Camera-type eye (tissue), 1 donor: ENCODE results near the gene KLHL21. TPM values are rescaled to one million over a fixed set of nuclear protein-coding genes. Genes with fewer than 3 reads are reported as not detected.

Source experiments
- total RNA-seq: library from RNA; depleted of rRNA; stranded (reverse); fragments of >200 nt; gene quantifications from one replicate; pipeline ENCODE4 v1.2.3, GENCODE V29; 2014

Gene KLHL21, protein sequence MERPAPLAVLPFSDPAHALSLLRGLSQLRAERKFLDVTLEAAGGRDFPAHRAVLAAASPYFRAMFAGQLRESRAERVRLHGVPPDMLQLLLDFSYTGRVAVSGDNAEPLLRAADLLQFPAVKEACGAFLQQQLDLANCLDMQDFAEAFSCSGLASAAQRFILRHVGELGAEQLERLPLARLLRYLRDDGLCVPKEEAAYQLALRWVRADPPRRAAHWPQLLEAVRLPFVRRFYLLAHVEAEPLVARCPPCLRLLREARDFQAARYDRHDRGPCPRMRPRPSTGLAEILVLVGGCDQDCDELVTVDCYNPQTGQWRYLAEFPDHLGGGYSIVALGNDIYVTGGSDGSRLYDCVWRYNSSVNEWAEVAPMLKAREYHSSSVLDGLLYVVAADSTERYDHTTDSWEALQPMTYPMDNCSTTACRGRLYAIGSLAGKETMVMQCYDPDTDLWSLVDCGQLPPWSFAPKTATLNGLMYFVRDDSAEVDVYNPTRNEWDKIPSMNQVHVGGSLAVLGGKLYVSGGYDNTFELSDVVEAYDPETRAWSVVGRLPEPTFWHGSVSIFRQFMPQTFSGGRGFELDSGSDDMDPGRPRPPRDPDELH
- total RNA-seq, result 25.3 TPM

DNA sequence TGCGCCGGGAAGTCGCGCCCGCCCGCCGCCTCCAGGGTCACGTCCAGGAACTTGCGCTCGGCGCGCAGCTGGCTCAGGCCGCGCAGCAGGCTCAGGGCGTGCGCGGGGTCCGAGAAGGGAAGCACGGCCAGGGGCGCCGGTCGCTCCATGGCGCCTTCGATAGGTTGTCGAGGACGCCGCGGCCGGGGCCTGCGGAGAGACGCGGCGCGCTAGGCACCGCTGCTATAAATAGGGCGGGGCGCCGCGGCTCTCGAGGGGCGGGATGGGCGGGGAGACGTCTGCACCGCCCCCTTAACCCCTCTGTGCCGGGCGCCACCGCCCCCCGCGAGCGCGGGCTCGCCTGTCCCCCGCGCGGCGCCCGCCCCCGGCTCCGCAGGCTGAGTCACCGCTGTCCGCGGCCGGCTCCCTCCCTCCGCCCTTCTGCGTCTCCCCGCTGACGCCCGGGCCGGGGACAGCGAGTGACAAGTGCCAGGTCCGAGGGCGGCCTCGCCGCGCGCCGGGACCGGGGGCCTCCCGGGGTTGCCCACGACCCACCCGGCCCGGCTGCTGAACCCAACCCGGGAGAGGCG, at the start of gene KLHL21:
TSS of gene KLHL21 (minus strand) at position 201 of the 569 bp plus-strand sequence. CDS start at position 149, 52 bp downstream.

DNA sequence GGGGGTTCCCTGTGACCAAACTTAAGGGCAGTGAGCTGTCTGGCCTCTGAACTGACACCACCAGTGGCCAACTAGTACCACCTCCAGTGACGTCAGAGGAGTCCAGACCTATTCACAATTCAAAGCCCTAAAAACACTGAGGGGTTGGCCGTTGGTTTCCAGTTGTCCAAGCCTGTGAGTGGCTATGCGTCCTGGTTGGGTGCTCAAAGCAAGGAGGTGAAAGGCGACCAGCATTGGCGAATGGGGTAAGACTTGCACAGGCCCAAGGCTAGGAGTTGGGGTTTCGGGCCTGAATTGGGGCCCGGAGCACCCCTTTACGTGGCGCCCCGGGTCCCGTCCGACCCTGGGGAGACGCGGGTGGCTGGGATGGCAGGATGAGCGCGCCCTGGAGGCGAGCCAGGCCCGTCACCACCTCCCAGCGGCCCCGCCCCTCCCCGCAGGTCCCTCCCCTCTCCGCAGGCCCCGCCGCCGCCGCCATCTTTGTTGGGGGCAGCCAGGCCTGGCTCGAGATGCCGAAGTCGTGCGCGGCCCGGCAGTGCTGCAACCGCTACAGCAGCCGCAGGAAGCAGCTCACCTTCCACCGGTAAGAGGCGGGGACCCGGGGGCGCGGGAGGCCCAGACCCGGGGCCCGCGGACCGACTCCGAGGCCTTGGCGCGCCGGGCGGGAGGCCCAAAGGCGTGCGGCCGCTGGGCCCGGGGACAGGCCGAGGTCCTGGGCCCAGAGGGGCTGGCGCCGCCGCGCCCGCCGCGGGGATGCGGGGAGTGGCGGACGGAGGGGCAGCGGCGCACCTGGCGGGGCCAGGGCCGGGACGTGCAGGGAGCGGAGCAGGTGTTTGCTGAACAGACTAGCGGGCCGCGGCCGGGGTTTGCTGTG, 22.3 kb upstream of the KLHL21 start, which contains the start of gene THAP3:
TSS of gene THAP3 (plus strand) at position 159 of the 874 bp plus-strand sequence. CDS start at position 510, 351 bp downstream.

DNA sequence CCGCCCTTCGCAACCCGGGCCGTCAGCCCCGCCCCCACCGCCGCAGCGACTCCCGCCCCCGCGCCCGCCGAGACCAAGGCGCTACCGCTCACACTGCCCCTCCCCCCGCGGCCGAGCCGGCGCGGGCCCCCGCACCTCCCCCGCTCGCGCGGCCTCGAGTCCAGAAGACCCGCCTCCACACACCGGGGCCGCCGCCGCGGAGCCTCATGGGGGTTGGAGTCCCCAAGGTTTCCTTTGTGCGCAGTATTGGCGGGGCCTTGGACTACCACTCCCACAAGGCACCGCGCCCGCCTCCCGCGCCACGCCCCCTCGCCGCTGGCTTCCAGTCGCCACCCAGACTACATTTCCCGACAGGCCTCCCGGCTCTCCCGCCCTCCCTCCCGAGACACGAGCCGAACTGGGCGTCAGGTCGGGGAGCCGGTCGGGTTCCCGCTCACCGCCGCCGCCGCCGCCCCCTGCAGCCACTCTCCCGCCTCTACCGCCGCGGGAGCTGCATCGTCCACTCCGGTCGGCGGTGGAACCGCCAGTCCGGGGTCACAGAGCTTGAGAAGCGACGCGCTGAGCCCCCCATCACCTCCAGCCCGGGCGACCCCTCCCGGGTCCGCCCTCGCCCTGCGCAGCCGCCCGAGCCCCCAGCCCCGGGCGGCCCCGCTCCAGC, 10.8 kb upstream of the KLHL21 start, which contains the start of gene PHF13:
TSS of gene PHF13 (plus strand) at position 371 of the 658 bp plus-strand sequence. CDS start 336 bp downstream, outside the sequence.

DNA sequence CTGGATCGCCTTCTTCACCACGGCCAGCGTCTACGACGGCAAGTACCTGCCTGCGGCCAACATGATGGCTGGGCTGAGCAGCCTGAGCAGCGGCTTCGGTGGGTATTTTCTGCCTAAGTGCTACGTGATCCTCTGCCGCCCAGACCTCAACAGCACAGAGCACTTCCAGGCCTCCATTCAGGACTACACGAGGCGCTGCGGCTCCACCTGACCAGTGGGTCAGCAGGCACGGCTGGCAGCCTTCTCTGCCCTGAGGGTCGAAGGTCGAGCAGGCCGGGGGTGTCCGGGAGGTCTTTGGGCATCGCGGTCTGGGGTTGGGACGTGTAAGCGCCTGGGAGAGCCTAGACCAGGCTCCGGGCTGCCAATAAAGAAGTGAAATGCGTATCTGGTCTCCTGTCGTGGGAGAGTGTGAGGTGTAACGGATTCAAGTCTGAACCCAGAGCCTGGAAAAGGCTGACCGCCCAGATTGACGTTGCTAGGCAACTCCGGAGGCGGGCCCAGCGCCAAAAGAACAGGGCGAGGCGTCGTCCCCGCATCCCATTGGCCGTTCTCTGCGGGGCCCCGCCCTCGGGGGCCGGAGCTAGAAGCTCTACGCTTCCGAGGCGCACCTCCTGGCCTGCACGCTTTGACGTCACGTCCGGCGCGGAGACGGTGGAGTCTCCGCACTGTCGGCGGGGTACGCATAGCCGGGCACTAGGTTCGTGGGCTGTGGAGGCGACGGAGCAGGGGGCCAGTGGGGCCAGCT, 23.1 kb downstream of the KLHL21 start, which contains the start of gene ZBTB48:
TSS of gene ZBTB48 (plus strand) at position 621 of the 745 bp plus-strand sequence. CDS start 616 bp downstream, outside the sequence.

DNA sequence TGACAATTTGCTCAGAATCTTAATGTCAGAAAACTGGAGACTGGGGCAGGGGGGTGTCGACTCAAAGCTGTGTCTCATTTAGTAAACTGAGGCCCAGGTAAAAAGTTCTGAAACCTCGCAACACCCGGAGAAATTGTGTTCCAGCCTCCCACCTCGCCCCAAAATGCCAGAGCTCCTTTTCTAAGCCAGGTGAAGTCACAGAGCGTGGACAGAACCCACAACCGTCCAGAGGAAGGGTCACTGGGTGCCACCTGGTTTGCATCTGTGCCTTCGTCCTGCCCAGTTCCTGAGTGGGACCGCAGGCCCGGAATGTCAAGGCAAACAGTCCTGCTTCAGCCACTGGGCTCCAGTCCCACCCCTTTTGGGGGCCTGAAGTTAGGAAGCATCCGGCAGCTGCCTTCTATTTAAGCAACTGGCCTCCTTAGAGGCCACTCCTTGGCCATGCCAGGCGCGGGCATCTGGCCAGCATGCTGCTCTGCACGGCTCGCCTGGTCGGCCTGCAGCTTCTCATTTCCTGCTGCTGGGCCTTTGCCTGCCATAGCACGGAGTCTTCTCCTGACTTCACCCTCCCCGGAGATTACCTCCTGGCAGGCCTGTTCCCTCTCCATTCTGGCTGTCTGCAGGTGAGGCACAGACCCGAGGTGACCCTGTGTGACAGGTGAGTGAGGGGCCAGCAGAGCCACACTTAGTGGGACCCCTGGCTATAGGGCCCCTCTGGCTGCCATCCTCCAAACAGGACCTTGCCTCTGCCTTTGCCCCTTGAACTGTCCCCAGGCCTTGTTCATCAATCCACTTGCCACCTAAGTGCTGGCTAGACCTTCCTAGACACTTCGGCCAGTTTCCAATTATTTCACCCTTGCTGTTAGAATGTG, 47.5 kb downstream of the KLHL21 start, which contains the start of gene TAS1R1:
TSS of gene TAS1R1 (plus strand) at position 401 of the 872 bp plus-strand sequence. CDS start at position 468, 67 bp downstream.

DNA sequence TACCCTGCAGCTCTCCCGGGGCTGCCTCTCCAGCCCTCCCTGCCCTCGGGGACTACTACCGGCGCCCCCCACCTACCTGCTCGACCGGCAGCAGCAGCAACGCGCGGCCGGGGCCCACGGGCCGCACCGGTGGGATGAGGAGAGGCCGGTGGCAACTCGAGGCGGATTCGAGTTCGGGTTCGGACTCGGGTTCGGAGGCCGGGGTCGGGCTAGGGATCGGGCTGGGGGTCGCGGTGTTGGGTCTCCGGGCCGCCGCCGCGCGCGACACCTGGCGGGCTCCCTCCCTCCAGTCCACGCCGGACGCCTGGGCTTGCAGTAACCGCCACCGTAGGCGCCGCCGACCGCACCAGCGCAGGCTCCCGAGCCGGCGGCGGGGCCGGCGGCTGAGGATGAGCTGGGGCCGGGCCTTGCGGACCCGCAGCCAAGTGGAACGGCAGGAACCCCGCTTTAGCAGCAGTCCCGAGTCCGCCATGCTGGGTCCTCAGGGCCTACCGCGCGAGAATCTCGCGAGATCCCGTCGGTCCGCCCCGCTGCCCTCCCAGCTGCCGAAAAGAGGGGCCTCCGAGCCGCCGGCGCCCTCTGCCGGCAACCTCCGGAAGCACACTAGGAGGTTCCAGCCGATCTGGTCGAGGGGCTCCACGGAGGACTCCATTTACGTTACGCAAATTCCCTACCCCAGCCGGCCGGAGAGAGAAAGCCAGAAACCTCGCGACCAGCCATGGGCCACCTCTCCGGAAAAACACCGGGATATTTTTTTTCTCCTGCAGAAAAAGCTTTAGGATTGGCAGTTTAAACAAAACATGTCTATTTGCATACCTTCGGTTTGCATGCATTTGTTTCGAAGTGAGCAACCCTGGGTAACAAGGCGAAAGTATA, 48.4 kb downstream of the KLHL21 start, which contains the start of gene NOL9:
TSS of gene NOL9 (minus strand) at position 483 of the 876 bp plus-strand sequence. CDS start at position 472, 11 bp downstream.

Other genes with a start within 250 kb of the KLHL21 start
- gene ACOT7, start 209.1 kb downstream of the KLHL21 start, total RNA-seq, result 26.3 TPM
- gene HES2, start 182.9 kb downstream of the KLHL21 start, total RNA-seq, result 1.2 TPM
- 27.5 TPM for gene ESPN, start 178.1 kb downstream of the KLHL21 start, total RNA-seq
- 30.7 TPM for gene TNFRSF25, start 136.7 kb downstream of the KLHL21 start, total RNA-seq
- gene PLEKHG5, start 111.2 kb downstream of the KLHL21 start, total RNA-seq, result 34.3 TPM
- 43.1 TPM for gene NOL9, start 48.4 kb downstream of the KLHL21 start, total RNA-seq
- not detected for gene TAS1R1, start 47.6 kb downstream of the KLHL21 start, total RNA-seq
- 36.6 TPM for gene ZBTB48, start 22.9 kb downstream of the KLHL21 start, total RNA-seq
- 25.0 TPM for gene PHF13, start 10.9 kb upstream of the KLHL21 start, total RNA-seq
- gene THAP3, start 22.0 kb upstream of the KLHL21 start, total RNA-seq, result 21.9 TPM
- gene DNAJC11, start 98.9 kb upstream of the KLHL21 start, total RNA-seq, result 42.3 TPM
- gene CAMTA1, start 182.6 kb upstream of the KLHL21 start, total RNA-seq, result 118 TPM